Stimulated activated CD4-positive, alpha-beta T cell treated with anti-CD3 and anti-CD28 coated beads, Interleukin-1b, Interleukin-23, amount 100 ng/mL, for 48 hours (primary cell): ENCODE results near the gene CDCP2.
"Not testable (repeated sequence)": the region's sequence is repeated elsewhere in the genome, so short reads cannot be mapped to it uniquely, and the experiment has no call there.

Experiments used
- DNase-seq: peaks from one replicate; pipeline ENCODE4 v3.0.0-alpha.2; 2020

CDCP2 gene

DNA sequence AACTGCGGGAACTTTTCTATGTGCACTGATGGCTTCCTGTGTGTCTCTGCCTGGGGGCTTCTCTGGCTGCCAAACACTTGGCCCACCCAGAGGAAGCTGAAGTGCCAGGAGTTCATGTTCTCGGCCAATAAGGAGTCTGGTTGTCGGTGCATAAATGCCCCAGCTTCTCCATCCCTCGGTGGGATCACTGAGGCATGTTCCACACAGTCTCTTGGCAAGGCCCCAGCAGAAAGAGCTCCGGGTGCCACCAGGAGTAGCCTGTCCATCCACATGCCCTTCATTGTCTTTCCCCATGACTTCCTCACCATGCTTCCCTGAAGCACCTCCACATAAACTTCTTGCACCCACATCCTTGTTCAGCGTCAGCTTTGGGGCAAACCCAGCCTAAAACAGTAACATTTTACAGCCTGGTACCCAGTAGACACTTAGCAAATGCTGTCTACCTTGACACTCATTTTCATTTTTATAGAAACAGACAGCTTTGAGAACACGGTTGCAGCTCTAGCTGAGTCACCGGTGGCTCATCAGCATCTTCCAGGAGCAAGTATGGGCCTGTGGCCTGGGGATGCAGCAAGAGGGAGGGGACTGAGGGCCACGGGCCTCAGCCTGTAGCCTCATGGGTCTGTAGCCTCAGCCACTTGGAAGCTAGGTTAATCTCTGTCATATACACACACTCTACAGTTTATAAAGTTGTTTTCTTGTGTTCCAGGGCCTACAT, 14.8 kb upstream of the CDCP2 start:
- no peak for DNase-seq

- not testable (repeated sequence) for DNase-seq
These were observed 13.6 kb upstream of the CDCP2 start for GRCh38 chr1:54166357-54166756.

DNA sequence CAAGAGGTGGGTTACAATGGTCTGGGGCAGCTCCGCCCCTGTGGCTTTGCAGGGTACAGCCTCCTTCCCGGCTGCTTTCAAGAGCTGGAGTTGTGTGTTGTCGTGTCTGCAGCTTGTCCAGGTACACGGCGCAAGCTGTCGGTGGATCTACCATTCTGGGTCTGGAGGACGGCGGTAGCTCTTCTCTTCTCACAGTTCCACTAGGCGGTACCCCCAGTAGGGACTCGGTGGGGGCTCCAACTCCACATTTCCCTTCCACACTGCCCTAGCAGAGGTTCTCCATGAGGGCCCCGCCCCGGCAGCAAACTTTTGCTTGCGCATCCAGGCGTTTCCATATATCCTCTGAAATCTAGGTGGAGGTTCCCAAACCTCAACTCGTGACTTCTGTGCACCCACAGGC, 12.3 kb upstream of the CDCP2 start:
- DNase-seq, result no peak

DNA sequence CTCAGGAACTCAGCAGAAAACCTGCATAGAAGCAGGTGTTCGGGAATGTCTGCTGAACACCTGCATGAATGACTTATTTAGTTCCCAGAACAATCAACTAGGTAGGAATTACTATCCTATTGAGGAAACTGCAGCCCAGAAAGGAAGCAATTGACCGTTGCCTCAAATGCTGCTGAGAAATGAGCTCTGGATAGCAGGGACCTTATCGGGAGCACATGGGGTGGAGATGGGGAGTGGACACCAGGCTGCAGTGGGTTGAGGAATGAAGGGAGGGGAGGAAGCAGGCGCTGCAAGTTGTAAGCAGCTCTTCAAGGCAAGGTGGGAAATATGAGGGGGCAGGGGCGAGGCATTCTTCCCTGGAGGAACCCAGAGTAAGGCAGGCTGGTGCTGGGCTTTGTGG, 10.8 kb upstream of the CDCP2 start:
- no peak for DNase-seq

GRCh38 chr1:54163051-54163450, 10.3 kb upstream of the CDCP2 start:
- no peak for DNase-seq

- no peak for DNase-seq
These were observed 8.8 kb upstream of the CDCP2 start for GRCh38 chr1:54161495-54162168.

DNA sequence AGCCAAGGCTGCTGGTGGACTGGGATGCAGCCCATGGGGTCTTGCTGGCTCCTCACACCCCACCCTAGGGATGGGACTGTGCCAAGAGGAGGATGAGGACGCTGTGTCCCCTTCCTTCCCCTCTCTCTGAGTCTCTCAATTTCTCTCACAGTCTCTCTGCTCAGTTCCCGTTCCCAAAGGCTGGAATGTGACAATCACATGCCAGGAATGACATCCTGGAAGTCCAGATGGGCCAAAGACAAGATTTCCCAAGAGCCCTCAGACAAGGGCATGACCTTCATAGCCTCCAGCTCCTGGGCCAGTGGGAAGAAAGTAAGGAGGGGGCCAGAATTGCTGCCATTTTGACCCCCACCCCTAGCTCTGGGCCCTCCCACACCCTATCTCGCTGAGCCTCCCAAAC, 7.6 kb upstream of the CDCP2 start:
- DNase-seq, result no peak

DNA sequence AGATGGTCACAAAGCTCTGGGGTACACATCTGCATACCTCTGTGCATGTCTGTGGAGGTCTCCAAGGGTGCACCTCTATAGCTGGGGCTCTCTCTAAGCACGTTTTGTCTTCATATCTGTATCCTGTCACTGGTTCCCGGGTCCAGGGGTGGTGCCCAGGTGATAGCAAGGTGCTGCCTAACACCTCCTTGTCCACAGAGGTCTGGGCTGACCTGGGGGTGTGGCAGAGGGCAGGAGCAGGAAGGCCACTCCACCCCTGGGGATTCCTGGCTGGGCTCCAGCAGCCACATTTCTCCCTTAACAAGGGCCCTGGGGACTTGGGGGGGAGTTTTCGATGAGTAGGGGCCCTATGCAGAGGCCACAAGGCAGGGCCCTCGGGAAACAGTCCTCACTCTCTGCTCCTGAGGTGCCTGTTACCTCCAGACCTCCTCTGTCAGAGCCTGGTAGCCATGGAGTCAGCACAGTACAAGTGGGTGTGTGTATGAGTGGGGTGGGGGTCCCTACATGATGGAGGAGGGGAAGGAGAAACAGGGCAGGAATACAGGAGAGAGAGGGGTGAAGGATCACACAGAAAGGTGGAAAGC, 7.0 kb upstream of the CDCP2 start:
- DNase-seq, result no peak

DNA sequence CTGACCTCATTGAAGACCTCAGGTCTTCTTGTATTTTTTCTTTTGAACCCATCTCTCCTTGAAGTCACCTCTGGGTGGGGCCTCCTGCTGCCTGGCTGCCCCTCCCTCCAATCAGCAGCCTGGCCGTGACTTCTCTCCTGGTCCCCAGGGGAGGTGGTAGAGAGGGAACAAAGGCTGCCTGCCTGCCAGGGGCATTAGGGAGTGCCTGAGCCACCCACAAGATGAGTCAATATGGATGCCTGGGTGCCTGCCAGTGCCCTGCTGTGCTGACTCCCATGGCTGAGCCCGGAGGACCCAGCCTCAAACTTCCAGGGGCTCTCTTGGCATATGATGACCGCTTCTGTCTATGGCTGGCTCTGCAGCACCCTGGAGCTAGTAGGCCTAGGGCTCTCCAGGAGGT, 5.3 kb upstream of the CDCP2 start:
- no peak for DNase-seq

GRCh38 chr1:54157401-54157800, 4.6 kb upstream of the CDCP2 start:
- no peak for DNase-seq

GRCh38 chr1:54156986-54157385, 4.2 kb upstream of the CDCP2 start:
- DNase-seq, result no peak

DNA sequence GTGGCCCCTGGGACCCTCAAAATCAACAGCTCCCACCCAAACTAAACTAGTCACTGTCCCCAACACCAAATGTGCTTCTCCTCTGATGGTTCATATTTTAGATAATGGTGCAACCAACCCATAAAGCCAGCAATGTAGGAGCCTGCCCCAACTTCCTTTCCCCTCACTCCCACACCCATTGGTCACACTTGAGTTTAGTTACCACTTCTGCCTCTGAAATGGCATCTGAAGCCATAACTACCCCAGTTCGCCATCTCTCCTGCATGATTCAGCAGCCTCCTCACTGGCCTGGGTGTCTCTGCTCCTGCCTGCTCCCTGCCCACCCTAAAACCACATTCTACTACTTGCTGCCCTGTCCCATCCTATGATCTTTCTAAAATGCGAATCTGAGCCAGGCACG, 3.4 kb upstream of the CDCP2 start:
- no peak for DNase-seq

DNA sequence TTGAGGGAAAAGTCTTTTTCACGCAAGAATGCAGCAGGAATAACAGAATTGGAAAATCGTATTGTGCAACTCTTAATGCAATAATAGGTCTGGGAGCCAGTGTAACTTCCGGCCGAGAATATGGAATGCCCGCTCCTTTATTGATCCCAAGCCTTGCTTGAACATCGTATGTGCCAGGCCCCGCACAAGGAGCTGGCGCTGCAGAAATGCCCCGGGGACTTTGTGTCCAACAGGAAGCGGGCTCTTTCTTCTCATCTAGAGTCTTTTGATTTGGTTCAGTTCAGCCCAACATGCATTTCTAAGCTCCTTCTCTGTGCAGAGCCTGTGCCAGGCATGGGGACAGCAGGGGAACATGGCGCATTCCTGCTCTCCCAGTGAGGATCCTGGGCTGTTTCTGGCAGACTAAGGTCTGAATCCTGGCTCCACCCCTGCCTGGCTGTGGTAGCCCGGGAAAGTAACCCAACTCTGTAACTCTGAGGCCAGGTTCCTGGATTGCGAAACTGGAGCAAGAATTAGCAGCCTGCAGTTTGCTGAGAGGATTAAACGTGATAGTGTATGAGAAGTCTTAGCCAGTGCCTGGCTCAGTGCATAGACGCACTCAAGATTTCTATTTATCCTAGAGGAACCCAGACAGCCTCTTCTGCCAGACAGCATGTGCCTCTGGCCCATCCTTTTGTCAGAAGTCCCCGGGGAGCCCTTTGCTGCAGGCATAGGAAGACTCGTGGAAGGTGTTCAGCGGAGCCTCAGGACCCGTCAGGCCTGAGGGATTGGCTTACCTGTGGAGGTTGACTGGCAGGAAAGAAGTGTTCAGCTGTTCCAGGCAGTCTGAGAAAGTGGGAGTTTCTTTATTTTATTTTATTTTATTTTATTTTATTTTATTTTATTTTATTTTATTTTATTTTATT, 987 bp upstream of the CDCP2 start:
- no peak for DNase-seq

DNA sequence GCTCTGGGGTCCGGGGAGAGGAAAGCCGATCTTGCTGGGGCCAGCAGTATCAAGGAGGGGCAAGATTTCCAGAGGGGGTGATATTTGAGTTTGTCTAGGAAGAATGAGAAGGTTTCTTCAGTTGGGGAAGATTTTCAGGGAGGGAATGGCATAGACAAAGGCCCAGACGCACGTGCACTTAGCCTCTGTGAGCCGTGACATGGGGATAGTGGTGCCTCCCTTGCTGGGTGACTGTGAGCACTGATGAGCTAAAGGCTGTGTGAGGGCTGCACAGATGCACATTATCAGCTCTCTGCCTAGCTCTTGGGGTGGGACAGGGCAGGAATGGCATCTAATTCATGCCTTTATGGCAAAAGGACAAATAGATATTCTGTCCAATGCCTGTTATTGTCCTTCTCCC, 1.8 kb downstream of the CDCP2 start:
- DNase-seq, result no peak

DNA sequence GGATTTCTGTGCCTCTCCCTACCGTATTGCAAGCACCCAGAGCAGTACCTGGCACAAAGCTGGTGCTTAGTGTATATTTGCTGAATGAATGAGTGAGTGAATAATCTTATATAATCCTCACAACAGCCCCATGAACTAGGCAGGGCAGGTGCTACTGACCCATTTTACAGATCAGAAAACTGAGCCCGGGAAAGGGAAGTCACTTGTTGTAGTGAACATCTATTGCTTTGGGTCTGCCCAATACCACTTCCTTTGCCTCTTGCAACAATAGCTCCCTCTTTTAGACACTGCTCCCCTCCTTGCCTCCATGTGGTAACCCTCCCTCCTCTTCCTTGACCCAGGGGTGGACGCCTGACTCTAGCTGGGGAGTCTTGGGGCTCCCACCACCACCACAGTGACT, 3.1 kb downstream of the CDCP2 start:
- no peak for DNase-seq

GRCh38 chr1:54144366-54144765, 8.4 kb downstream of the CDCP2 start:
- no peak for DNase-seq

DNA sequence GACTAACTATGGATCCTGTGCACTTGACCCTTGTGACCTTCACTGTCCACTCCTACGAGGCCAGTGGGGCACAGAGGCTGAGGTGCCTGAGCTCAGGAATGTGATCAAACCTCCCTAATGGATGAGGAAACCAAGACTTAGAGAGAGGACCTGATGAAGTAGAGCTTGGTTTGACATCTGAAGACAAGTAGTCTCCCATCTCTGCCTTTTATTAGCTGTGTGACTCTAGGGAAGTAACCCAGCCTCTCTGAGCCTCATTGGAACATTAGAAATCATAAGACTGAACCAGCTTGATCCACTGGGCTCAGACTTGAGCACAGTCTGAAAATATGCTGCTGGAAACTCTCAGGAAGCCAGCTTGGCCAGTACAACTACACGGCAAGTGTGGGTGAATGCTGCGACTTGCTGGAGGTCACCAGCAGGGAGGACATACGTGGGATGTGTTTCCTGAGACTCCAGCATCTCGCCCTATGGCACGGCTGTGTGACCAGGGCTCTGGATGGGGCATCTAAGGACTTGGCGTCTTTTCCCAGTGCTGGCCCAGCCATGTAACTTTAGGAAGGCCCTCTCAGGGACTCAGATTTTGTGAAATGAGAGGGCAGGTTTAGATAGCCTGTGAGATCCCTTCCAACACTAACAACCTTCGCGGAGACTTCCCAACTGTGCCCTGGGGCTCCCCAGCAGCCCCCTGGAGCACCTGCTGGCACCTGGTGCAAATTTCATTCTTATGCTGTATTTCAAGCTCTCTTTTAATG, 10.5 kb downstream of the CDCP2 start:
- no peak for DNase-seq

- no peak for DNase-seq
These were observed 13.1 kb downstream of the CDCP2 start for GRCh38 chr1:54139711-54140110.

DNA sequence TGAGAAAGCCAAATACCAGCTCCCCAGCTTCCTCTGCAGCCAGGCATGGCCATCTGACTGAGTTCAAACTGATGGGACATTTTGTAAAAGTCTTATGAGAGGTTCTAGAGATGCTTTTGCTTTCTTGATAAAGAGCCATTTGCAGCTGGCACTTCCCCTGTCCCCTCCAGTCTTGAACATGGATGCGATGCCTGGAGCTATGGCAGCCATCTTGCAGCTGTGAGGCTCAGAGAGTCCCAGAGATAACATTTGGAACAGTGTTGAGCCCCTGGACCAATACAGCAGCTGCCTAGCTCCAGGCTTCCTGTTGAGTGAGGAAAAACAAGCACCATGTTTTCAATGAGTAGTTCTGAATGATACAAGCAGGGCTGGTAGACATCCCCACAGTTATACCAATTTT, 13.8 kb downstream of the CDCP2 start:
- DNase-seq, result no peak

DNA sequence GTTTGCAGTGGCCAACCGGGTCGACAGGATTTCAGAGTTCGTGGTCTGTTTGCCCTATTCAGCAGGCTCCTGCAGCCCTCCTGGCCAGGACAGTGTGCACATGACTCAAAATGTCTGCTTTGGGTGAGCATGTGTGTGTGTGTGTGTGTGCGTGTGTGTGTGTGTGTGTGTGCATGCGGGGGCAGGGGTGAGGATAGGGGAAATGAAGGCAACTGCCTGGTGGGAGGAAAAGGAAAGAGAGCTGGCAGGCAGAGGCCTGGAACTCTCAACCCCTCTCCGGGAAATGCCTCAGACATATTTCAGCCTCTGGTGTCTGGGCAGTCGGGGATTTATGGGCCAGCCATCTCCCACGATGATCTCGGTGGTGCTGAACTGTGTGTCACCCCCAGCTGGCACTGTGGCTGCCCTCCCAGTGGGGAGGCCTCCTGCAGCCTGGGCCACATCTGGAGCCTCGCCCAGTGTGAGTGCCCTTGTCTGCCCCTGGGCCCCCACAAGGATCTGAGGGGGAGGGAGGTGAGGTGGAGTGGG, 15.2 kb downstream of the CDCP2 start:
- DNase-seq, result no peak

GRCh38 chr1:54136963-54137533, 15.8 kb downstream of the CDCP2 start:
- DNase-seq, result no peak

- no peak for DNase-seq
These were observed 16.4 kb downstream of the CDCP2 start for GRCh38 chr1:54136269-54136896.
